Stimulated activated CD4-positive, alpha-beta T cell treated with anti-CD3 and anti-CD28 coated beads, Interleukin-2, amount 100 ng/mL, for 48 hours (primary cell): ENCODE results near the gene FHAD1.

ENCODE experiments used
- DNase-seq, 2 donors: peaks; one replicate each; pipeline ENCODE4 v3.0.0-alpha.2; 2020

FHAD1 gene

DNA sequence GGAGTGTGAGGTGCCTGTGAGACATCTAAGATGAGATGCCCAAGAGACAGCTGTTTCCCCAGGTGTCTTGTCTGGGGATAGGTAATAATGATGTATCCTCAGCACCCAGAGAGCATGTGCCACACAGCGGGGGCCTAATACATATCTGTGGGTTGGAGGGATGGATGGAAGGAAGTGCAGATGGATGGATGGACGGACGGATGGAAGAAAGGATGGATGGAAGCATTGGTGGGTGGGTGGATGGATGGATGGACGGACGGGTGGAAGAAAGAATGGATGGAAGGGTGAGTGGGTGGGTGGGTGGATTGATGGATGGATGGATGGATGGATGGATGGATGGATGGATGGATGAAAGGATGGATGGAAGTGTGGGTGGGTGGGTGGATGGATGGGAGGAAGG lies 84.2 kb downstream of the FHAD1 start:
- DNase-seq: no peak

DNA sequence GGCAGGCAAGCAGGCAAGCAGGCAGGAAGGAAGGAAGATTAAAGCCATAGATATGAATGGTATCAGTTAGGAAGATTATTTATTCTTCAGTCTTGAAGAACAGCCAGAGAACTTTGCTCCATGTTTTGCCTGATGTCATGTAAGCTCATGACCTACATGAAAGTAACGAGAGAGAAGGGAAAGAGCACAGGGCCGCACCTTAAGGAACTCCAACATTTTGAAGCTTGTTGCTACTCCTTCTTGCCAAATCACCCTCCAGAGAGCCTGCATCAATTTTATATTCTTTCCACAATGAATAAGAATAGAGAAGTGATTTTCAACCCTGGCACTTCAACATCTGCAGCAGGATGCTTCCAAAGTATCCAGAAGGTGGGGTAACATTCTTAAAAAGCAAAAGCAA lies 84.7 kb downstream of the FHAD1 start:
- DNase-seq: no peak

GRCh38 chr1:15332525-15332924 lies 85.5 kb downstream of the FHAD1 start:
- DNase-seq: no peak

GRCh38 chr1:15332952-15333715 lies 86.1 kb downstream of the FHAD1 start:
- no peak for DNase-seq

DNA sequence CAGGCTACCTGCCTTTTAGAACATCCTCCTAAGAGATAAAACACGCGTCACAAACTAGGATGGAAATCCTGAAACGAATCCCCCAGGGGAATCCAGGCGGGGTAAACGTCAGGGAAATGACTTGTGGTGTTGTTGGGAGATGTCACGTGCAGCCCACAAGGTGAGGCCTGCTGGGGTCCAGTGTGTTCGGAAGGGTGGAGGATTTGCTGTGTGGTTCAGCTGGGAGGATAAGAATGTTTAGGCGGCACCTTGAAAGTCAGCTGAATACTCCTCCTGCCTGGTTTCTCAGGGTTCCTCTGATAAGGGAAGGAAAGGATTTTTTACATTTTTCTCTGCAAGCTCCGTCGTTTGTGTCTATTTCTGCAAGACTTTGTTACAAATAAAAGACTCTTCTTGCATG lies 88.0 kb downstream of the FHAD1 start:
- DNase-seq: no peak

GRCh38 chr1:15336866-15337265 lies 89.8 kb downstream of the FHAD1 start:
- DNase-seq: no peak

- no peak for DNase-seq
Measured at GRCh38 chr1:15337656-15338402, 90.8 kb downstream of the FHAD1 start.

DNA sequence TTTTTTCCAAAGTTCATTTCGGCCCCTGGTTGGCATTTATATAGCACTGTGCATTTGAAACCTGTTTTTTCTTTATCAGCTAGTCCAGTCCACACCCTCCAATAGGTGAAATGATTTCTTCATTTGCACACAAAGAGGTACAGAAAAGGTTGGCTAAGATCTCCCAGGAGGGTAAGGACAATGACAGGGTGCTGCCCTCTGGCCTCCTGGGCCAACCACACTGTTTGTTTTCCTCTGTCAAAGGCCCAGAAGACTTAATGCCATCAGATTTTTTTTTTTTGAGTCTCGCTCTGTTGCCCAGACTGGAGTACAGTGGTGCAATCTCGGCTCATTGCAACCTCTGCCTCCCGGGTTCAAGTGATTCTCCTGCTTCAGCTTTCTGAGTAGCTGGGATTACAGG lies 92.5 kb downstream of the FHAD1 start:
- no peak for DNase-seq

DNA sequence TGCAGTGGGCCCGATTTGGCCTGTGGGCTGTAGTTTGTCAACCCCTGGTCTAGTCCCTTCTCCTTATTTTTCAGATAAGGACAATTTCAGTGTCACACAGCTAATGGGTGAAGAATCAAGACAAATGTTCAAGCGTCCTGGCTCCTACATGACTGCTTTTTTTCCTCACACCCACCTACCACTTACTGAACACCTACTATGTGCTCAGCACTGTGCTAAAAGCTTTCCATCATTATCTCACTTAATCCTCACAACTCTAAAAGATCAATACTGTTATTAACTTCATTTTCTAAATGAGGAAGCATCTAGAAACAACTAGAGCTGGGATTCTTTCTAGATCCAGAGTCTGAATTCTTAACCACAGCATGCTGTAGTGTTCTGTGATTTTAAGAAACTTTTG lies 94.2 kb downstream of the FHAD1 start:
- no peak for DNase-seq

- DNase-seq: no peak
Measured at GRCh38 chr1:15341634-15342407, 94.8 kb downstream of the FHAD1 start.

DNA sequence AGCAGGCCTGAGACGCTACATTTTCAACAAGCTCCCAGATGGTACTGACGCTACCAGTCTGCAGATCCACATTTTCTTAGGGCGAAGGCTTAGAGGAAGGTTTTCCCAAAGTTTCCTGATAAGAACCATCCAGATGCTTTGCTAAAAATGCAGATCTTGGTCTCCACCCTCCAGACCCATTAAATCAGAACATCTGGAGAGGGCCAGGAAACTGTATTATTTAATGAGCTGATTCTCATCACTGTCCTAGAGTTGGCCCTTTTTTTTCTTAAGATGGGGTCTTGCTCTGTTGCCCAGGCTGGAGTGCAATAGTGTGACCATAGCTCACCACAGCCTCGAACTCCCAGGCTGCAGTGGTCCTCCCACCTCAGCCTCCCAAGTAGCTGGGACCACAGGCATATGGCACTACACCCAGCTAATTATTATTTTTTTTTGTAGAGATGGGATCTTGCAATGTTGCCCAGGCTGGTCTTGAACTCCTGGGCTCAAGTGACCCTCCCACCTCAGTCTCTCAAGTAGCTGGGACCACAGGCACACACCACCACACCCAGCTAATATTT lies 95.5 kb downstream of the FHAD1 start:
- no peak for DNase-seq

DNA sequence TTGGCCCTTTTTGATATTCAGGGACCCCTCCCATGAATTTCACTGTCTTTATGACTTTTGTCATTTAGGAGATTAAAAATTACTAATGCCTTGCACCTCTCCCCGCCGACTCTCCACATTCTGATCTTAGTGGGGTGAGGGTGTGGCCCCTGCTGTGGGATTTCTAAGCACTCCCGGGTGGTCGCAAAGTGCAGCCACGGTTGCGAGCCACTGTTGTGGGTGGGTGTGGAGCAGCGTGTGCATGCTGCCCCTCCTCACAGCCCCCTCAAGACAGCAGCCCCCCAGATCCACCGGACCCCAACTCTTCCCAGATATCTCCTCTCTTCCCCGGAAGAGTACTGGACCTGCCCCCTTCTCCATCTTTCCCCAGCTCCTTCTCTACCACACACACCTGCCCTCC lies 96.1 kb downstream of the FHAD1 start:
- no peak for DNase-seq

- DNase-seq: no peak
Measured at GRCh38 chr1:15343729-15344128, 96.7 kb downstream of the FHAD1 start.

- no peak for DNase-seq
Measured at GRCh38 chr1:15344380-15344779, 97.4 kb downstream of the FHAD1 start.

DNA sequence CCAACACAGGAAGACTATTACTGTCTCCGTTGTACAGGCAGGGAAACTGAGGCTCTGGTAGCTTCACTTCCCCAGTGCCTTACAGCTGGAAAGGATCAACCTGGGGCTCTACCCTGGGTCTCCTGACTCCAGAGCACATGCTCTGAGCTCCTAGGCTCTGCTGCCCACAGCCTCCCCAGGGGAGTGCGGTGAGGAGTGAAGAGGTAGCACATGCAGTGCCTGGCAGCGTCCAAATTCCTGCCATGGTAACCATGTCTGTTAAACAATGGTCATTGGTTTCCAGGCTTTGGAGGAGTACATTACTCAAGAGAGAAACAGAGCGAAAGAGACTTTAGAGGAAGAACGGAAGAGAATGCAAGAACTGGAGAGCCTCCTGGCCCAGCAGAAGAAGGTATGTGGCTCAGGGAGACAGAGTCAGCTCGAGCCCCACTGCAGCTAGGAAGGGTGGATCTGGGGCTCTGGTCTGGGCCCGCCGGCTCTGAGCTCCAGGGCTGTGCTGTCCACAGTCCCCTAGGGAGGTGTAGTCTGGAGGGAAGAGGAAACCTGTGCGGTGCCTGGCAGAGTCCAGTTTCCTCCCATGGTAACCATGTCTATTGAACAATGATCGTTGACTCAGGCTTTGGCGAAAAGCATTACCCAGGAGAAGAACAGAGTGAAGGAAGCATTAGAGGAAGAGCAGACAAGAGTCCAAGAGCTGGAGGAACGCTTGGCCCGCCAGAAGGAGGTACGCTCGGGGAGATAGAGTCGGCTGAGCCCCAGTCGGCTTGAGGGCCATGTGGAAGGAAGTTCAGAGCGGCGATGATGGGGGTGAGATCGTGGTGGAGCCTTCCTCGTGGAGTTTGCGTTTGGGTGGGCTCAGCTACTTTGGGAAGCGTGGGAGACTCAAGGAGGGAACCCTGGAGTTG lies 98.0 kb downstream of the FHAD1 start:
- no peak for DNase-seq

- DNase-seq: peak in 1 of 2 donors; percentile 16
Measured at GRCh38 chr1:15345705-15346345, 98.8 kb downstream of the FHAD1 start.

- no peak for DNase-seq
Measured at GRCh38 chr1:15346346-15347030, 99.5 kb downstream of the FHAD1 start.

DNA sequence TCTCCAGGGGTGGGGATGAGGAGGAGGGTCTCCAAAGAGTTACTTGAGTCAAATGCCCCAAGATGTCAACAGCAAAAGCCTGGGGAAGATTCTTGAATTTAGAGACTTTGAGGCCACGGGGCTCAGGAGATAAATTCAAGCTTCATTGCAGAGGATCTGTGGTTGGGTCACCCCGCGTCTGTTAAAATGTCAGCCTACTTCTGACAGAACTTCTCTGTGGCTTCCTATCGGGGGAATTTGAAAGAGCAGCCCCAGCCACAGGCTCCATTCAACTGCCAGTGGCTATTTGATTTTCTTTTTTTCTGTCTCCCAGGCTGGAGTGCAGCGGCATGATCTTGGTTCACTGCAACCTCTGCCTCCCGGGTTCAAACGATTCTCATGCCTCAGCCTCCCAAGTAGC lies 100.2 kb downstream of the FHAD1 start:
- DNase-seq: no peak

DNA sequence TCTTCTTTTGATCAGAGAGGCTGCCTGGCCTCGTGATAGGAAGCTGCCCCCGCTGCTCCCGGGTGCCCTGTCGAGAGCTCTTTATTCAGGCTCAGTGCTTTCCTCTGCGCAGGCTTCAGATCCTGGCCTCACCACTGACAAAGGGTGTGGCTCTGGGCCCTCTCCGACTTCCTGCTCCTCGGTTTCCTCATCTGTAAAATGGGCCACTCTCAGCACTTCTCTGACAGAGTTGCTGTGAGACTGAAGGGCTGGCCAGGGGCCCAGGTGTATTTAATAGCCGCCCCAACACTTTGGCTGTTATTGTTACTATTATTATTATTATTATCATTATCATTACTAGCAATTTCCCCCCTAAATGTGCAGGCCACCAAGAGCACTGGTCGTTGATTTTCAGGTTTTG lies 101.6 kb downstream of the FHAD1 start:
- no peak for DNase-seq

DNA sequence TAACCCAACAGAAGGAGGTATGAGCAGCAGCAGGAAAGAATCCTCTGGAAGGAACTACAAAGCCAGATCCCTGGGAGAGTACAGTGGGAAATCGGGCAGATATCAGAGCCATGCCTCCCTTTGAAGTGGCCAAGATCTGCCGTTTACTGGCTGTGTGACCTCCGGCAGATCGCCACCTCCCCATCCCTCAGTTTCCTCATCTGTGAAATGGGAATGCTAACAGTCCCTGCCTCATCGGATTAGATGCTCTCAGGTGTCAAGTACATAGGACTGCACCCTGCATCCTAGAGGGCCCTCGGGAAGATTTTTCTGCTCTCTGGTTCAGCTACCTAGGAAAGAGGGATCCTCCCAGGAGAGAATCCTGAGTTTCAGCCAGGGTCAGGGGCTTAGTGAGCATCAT lies 102.1 kb downstream of the FHAD1 start:
- DNase-seq: no peak

DNA sequence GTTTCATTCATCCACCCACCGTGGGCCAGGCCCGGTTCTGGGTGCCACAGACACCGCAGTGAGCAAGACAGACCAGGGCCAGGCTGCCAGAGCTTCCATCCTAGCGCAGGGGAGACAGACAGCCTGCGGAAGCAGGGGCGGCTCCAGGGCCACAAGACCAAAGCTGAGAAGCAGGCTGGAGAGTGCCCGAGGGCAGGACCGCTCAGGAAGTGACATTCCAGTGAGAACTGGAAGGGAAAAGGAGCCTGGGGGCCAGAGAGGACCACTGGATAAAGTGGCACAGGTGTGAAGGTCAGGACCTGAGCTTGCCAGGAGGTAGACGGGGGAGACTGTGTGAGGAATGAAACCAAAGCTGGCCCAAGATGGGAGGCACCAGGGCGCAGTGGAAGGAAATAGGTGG lies 103.1 kb downstream of the FHAD1 start:
- no peak for DNase-seq
